Panc1 (cell line): Measurements from ENCODE around the gene GYPC.

Experiments
- POLR2AphosphoS5 ChIP-seq: IDR thresholded peaks from 2 replicates; pipeline ENCODE4 v1.6.1; 2012; ENCODE audit warnings: mild to moderate bottlenecking, low read depth, low read length, moderate library complexity
- SIN3A ChIP-seq: IDR thresholded peaks from 2 replicates; pipeline ENCODE4 v1.6.1; 2012; ENCODE audit warnings: low read depth, mild to moderate bottlenecking, low read length, moderate library complexity, borderline replicate concordance; ENCODE audit not compliant: insufficient read depth
- TCF7L2 ChIP-seq: IDR thresholded peaks from 2 replicates; pipeline ENCODE4 v1.6.1; 2011; ENCODE audit warnings: mild to moderate bottlenecking, low read depth, low read length, inconsistent platforms
- TF ChIP-seq, protein P1 (sequence below): fragments of 450-650 bp; IDR thresholded peaks from 2 replicates; pipeline ENCODE4 v1.5.1; 2017; ENCODE audit warnings: mild to moderate bottlenecking
- TF ChIP-seq, protein P2 (sequence below), 2 experiments: IDR thresholded peaks; 2 replicates each; pipeline ENCODE4 v1.6.1; 2011 to 2012; ENCODE audit warnings: low read depth in 2 of 2, control low read depth in 1 of 2, low read length in 1 of 2, mild to moderate bottlenecking in 1 of 2, moderate library complexity in 1 of 2; ENCODE audit not compliant: insufficient read depth in 1 of 2

DNA sequence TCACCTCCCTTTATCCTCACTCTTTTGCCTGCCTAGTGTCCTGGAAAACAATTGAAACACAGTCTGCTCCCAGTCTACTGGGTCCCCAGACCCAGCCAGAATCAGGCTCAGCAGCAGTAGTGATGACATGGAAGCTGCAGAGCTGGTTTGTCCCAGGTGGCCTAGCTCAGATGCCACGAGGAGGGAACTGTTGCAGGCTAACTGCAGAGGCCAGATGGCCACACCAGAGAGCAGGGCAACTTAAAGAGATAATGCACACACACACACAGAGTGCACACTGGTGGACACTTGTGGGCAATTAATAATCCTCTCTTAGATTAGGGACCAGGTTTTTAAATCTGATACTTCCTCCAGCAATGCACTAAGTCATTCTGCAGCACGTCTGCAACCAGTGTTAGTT lies 42.4 kb downstream of the GYPC start:
- TF ChIP-seq, protein P1, sequence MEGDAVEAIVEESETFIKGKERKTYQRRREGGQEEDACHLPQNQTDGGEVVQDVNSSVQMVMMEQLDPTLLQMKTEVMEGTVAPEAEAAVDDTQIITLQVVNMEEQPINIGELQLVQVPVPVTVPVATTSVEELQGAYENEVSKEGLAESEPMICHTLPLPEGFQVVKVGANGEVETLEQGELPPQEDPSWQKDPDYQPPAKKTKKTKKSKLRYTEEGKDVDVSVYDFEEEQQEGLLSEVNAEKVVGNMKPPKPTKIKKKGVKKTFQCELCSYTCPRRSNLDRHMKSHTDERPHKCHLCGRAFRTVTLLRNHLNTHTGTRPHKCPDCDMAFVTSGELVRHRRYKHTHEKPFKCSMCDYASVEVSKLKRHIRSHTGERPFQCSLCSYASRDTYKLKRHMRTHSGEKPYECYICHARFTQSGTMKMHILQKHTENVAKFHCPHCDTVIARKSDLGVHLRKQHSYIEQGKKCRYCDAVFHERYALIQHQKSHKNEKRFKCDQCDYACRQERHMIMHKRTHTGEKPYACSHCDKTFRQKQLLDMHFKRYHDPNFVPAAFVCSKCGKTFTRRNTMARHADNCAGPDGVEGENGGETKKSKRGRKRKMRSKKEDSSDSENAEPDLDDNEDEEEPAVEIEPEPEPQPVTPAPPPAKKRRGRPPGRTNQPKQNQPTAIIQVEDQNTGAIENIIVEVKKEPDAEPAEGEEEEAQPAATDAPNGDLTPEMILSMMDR: no peak
- TF ChIP-seq SIN3A (no peak), TCF7L2 (no peak), POLR2AphosphoS5 (no peak)
- TF ChIP-seq, protein P2, sequence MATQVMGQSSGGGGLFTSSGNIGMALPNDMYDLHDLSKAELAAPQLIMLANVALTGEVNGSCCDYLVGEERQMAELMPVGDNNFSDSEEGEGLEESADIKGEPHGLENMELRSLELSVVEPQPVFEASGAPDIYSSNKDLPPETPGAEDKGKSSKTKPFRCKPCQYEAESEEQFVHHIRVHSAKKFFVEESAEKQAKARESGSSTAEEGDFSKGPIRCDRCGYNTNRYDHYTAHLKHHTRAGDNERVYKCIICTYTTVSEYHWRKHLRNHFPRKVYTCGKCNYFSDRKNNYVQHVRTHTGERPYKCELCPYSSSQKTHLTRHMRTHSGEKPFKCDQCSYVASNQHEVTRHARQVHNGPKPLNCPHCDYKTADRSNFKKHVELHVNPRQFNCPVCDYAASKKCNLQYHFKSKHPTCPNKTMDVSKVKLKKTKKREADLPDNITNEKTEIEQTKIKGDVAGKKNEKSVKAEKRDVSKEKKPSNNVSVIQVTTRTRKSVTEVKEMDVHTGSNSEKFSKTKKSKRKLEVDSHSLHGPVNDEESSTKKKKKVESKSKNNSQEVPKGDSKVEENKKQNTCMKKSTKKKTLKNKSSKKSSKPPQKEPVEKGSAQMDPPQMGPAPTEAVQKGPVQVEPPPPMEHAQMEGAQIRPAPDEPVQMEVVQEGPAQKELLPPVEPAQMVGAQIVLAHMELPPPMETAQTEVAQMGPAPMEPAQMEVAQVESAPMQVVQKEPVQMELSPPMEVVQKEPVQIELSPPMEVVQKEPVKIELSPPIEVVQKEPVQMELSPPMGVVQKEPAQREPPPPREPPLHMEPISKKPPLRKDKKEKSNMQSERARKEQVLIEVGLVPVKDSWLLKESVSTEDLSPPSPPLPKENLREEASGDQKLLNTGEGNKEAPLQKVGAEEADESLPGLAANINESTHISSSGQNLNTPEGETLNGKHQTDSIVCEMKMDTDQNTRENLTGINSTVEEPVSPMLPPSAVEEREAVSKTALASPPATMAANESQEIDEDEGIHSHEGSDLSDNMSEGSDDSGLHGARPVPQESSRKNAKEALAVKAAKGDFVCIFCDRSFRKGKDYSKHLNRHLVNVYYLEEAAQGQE (IDR thresholded peaks at IDR 0.05; ENCODE audit: insufficient read depth in 1 of 2, low read depth in 2 of 2, low read length in 1 of 2): no peak
